Uterus (tissue), 4 donors: Measurements from ENCODE around the gene CCDC148. TPM values are rescaled to one million over a fixed set of nuclear protein-coding genes. Genes with fewer than 3 reads are reported as not detected.

Experiments used
- DNase-seq, 2 donors: peaks; one replicate each; pipeline ENCODE4 v3.0.0-alpha.2; 2019 to 2020
- H3K27ac ChIP-seq, 2 donors: fragments of 200-600 bp; sonication (generic); 1 replicate in 1 of 2; 2 replicates in 1 of 2; pipeline ENCODE4 v1.5.1; 2016 to 2018
- H3K27me3 ChIP-seq, 2 donors: fragments of 200-600 bp; sonication (generic); one replicate each; pipeline ENCODE4 v1.5.1; 2018 to 2019; ENCODE audit warnings: control low read depth in 1 of 2
- H3K36me3 ChIP-seq, 2 donors: fragments of 200-600 bp; sonication (generic); one replicate each; pipeline ENCODE4 v1.5.1; 2019; ENCODE audit warnings: control low read depth in 1 of 2
- H3K4me1 ChIP-seq, 2 donors: fragments of 200-600 bp; sonication (generic); one replicate each; pipeline ENCODE4 v1.5.1; 2018 to 2019; ENCODE audit warnings: control low read depth in 1 of 2
- H3K4me3 ChIP-seq, 2 donors: fragments of 200-600 bp; sonication (generic); 1 replicate in 1 of 2; 2 replicates in 1 of 2; pipeline ENCODE4 v1.5.1; 2018 to 2019; ENCODE audit warnings: mild to moderate bottlenecking in 1 of 2
- H3K9me3 ChIP-seq, 2 donors: fragments of 200-600 bp; sonication (generic); one replicate each; pipeline ENCODE4 v1.5.1; 2019; ENCODE audit warnings: control low read depth in 1 of 2
- CTCF ChIP-seq, 4 experiments: fragments of 200-600 bp in 2 of 4; fragments of 450-650 bp in 2 of 4; sonication (generic) in 2 of 4; IDR thresholded peaks; one replicate each; pipeline ENCODE4 v1.5.1; 2016 to 2019; ENCODE audit warnings: antibody characterized with exemption in 4 of 4, mild to moderate bottlenecking in 2 of 4, moderate library complexity in 1 of 4
- POLR2A ChIP-seq, 2 donors: fragments of 450-650 bp; IDR thresholded peaks; one replicate each; pipeline ENCODE4 v1.6.1; 2016; ENCODE audit warnings: antibody characterized with exemption in 2 of 2, mild to moderate bottlenecking in 1 of 2, moderate library complexity in 1 of 2
- intact Hi-C: fragments of 100-400 bp; cut with DNase I; formaldehyde crosslinking; loops from one replicate; pipeline ENCODE4 v1.15.1; 2023; ENCODE audit warnings: low total_unique reads
- total RNA-seq, 4 donors: library from RNA; depleted of rRNA in 3 of 4; stranded (reverse); fragments of >200 nt in 3 of 4; gene quantifications; one replicate each; pipeline versions ENCODE4 v1.1.0 to v1.2.4, GENCODE V29; 2014 to 2023
- donor health status: DM: yes; HTN: yes; CAD: no.

The CCDC148 gene
- total RNA-seq, 4 donors from 2014 or later, result 0.77 to 9.7 (median 3.0) TPM; not detected in 1

GRCh38 chr2:158204741-158205165 lies 251.8 kb downstream of the CCDC148 start:
- Histone ChIP-seq H3K27ac (no peak overlapping the region), H3K4me3 (no peak overlapping the region), H3K36me3 (no peaks in the 10 kb centered on the region), H3K4me1 (no peaks in the 10 kb centered on the region), H3K9me3 (no peaks in the 10 kb centered on the region), H3K27me3 (no peaks in the 10 kb centered on the region)
- DNase-seq, result no peak
- intact Hi-C loops, result no loop called here
- TF ChIP-seq POLR2A (IDR thresholded peaks at IDR 0.05) (no peak), CTCF (IDR thresholded peaks at IDR 0.05) (no peak)

- DNase-seq, result no peak
- Histone ChIP-seq H3K4me3 (no peak overlapping the region), H3K27ac (no peak overlapping the region), H3K4me1 (no peaks in the 10 kb centered on the region), H3K27me3 (no peaks in the 10 kb centered on the region), H3K36me3 (no peaks in the 10 kb centered on the region), H3K9me3 (no peaks in the 10 kb centered on the region)
- TF ChIP-seq CTCF (IDR thresholded peaks at IDR 0.05), result no peak
- TF ChIP-seq POLR2A (IDR thresholded peaks at IDR 0.05), result no peak
- intact Hi-C loops, result no loop called here
These were observed 254.3 kb downstream of the CCDC148 start for GRCh38 chr2:158202161-158202815.

GRCh38 chr2:158199928-158200650 lies 256.5 kb downstream of the CCDC148 start:
- no peak for DNase-seq
- H3K27ac ChIP-seq, result no peak overlapping the region
- no peaks in the 10 kb centered on the region for H3K36me3 ChIP-seq
- no peaks in the 10 kb centered on the region for H3K4me1 ChIP-seq
- no peaks in the 10 kb centered on the region for H3K9me3 ChIP-seq
- no peak overlapping the region for H3K4me3 ChIP-seq
- TF ChIP-seq POLR2A (IDR thresholded peaks at IDR 0.05) (no peak), CTCF (IDR thresholded peaks at IDR 0.05) (no peak)
- no peaks in the 10 kb centered on the region for H3K27me3 ChIP-seq
- intact Hi-C loops, result no loop called here

GRCh38 chr2:158197940-158198339 lies 258.6 kb downstream of the CCDC148 start:
- Histone ChIP-seq H3K27ac (no peak overlapping the region), H3K9me3 (no peaks in the 10 kb centered on the region), H3K36me3 (no peaks in the 10 kb centered on the region), H3K27me3 (no peaks in the 10 kb centered on the region), H3K4me3 (no peak overlapping the region), H3K4me1 (no peaks in the 10 kb centered on the region)
- DNase-seq, result peak in 1 of 2 donors; percentile 30
- TF ChIP-seq CTCF (IDR thresholded peaks at IDR 0.05) (no peak), POLR2A (IDR thresholded peaks at IDR 0.05) (no peak)
- intact Hi-C loops, result no loop called here

GRCh38 chr2:158194229-158194628 lies 262.3 kb downstream of the CCDC148 start:
- no peak for DNase-seq
- H3K4me3 ChIP-seq, result no peak overlapping the region
- H3K9me3 ChIP-seq, result no peaks in the 10 kb centered on the region
- no peaks in the 10 kb centered on the region for H3K4me1 ChIP-seq
- H3K27ac ChIP-seq, result no peak overlapping the region
- TF ChIP-seq POLR2A (IDR thresholded peaks at IDR 0.05) (no peak), CTCF (IDR thresholded peaks at IDR 0.05) (no peak)
- no peaks in the 10 kb centered on the region for H3K27me3 ChIP-seq
- intact Hi-C loops, result no loop called here
- no peaks in the 10 kb centered on the region for H3K36me3 ChIP-seq
